Upper lobe of left lung (tissue), 4 donors: Measurements from ENCODE around the gene KLHL28.

Experiments
- CTCF ChIP-seq, 6 experiments: fragments of 450-650 bp in 4 of 6; fragments of 200-600 bp in 2 of 6; sonication (generic) in 2 of 6; IDR thresholded peaks; one replicate each; pipeline ENCODE4 v1.5.1; 2016 to 2019; ENCODE audit warnings: antibody characterized with exemption in 6 of 6
- POLR2AphosphoS5 ChIP-seq, 2 donors: sonication (generic); formaldehyde crosslinking; IDR thresholded peaks; one replicate each; pipeline ENCODE4 v1.5.1; 2017; ENCODE audit warnings: antibody characterized with exemption in 2 of 2

DNA sequence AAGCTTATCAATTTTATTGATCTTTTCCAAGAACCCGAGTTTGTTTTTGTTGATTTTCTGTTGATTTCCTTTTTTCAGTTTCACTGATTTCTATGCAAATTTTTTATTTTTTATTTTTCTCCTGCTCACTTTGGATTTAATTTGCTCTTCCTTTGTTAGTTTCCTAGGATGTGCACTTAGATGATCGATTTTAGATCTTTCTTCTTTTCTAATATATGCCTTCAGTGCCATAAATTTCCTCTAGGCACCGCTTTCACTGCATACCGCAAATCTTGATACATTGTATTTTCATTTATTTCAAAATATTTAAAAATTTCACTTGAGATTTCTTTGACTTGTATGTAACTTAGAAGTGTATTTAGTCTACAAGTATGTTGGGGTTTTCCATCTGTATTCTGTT, 9.7 kb upstream of the KLHL28 start:
- TF ChIP-seq CTCF (IDR thresholded peaks at IDR 0.05): no peak
- no peak for TF ChIP-seq POLR2AphosphoS5 (IDR thresholded peaks at IDR 0.05)
